IMR-90 (cell line): ENCODE results near the gene PRKACB. TPM values are rescaled to one million over a fixed set of nuclear protein-coding genes. Genes with fewer than 3 reads are reported as not detected.
A peak's percentile ranks its signal among the peaks of the same experiment; 100 is the strongest.

ENCODE experiments used
- ATAC-seq: fragments of 200-7000 bp; cut with Tn5 transposase; 2 replicates; pipeline ENCODE4 v1.9.1; 2020; ENCODE audit warnings: low read depth, mild to moderate bottlenecking, moderate library complexity
- BruUV-seq: library from RNA; stranded (reverse); fragments of 400-500 nt; replicated peaks from 2 replicates; lab custom pipeline; 2021; lab: Mats Ljungman, UMichigan
- CTCF ChIA-PET: fragments of 300-600 bp; formaldehyde crosslinking; extraction: SDS; loops from one replicate; lab custom pipeline; 2021; ENCODE audit warnings: antibody characterized with exemption; lab: Yijun Ruan, JAX
- POLR2A ChIA-PET: fragments of 300-600 bp; sonication (Branson Sonifier 250); formaldehyde crosslinking; loops from one replicate; lab custom pipeline; 2022; ENCODE audit warnings: antibody characterized with exemption; ENCODE audit not compliant: unreplicated experiment; lab: Charles Lee
- DNase-seq: peaks from one replicate; pipeline ENCODE4 v3.0.0; 2013
- H2AFZ ChIP-seq: replicated peaks from 2 replicates; pipeline ENCODE3; 2013; ENCODE audit warnings: low read length, mild to moderate bottlenecking; ENCODE audit not compliant: poor library complexity
- H2AK5ac ChIP-seq: 2 replicates; pipeline ENCODE4 v1.6.1; 2013; ENCODE audit warnings: low read depth, low read length, inconsistent platforms
- H2AK9ac ChIP-seq: replicated peaks from 2 replicates; pipeline ENCODE3; 2013; ENCODE audit warnings: mild to moderate bottlenecking, low read depth, low read length, moderate library complexity; ENCODE audit not compliant: poor library complexity
- H2BK120ac ChIP-seq: 2 replicates; pipeline ENCODE4 v1.6.1; 2013; ENCODE audit warnings: low read depth, low read length, inconsistent platforms
- H2BK15ac ChIP-seq: 3 replicates; pipeline ENCODE4 v1.6.1; 2013; ENCODE audit warnings: low read depth, low read length, inconsistent platforms
- H2BK20ac ChIP-seq: 2 replicates; pipeline ENCODE4 v1.6.1; 2013; ENCODE audit warnings: low read depth, mild to moderate bottlenecking, inconsistent platforms, low read length, moderate library complexity
- H2BK5ac ChIP-seq: 2 replicates; pipeline ENCODE4 v1.6.1; 2013; ENCODE audit warnings: mild to moderate bottlenecking, low read depth, low read length, inconsistent platforms; ENCODE audit not compliant: poor library complexity, severe bottlenecking
- H3K14ac ChIP-seq: replicated peaks from 2 replicates; pipeline ENCODE4 v1.6.1; 2013; ENCODE audit warnings: low read depth, low read length, inconsistent platforms
- H3K18ac ChIP-seq: 2 replicates; pipeline ENCODE4 v1.6.1; 2013; ENCODE audit warnings: low read depth, low read length, control low read depth
- H3K23ac ChIP-seq: 2 replicates; pipeline ENCODE4 v1.6.1; 2013; ENCODE audit warnings: low read depth, low read length, inconsistent platforms
- H3K27ac ChIP-seq: 2 replicates; pipeline ENCODE4 v1.5.1; 2013; ENCODE audit warnings: mild to moderate bottlenecking, control low read depth, low read length; ENCODE audit not compliant: insufficient read depth
- H3K27me3 ChIP-seq: 2 replicates; pipeline ENCODE4 v1.6.1; 2013; ENCODE audit warnings: low read length; ENCODE audit not compliant: control insufficient read depth, insufficient read depth
- H3K36me3 ChIP-seq: 2 replicates; pipeline ENCODE4 v1.6.1; 2013; ENCODE audit warnings: low read length, mixed read lengths; ENCODE audit not compliant: control insufficient read depth, insufficient read depth
- H3K4ac ChIP-seq: 2 replicates; pipeline ENCODE4 v1.6.1; 2013; ENCODE audit warnings: low read depth, low read length, inconsistent platforms
- H3K4me1 ChIP-seq: 2 replicates; pipeline ENCODE4 v1.6.1; 2013; ENCODE audit warnings: low read length, mixed read lengths; ENCODE audit not compliant: control insufficient read depth, insufficient read depth
- H3K4me2 ChIP-seq: 2 replicates; pipeline ENCODE4 v1.6.1; 2013; ENCODE audit warnings: low read depth, mild to moderate bottlenecking, control low read depth, low read length, moderate library complexity
- H3K4me3 ChIP-seq: 2 replicates; pipeline ENCODE4 v1.5.1; 2013; ENCODE audit warnings: low read depth, mild to moderate bottlenecking, control low read depth, low read length, moderate library complexity; ENCODE audit not compliant: insufficient read depth
- H3K56ac ChIP-seq: 2 replicates; pipeline ENCODE4 v1.6.1; 2013; ENCODE audit warnings: low read length, inconsistent platforms; ENCODE audit not compliant: insufficient read depth; ENCODE audit errors: extremely low read depth
- H3K79me1 ChIP-seq, 2 experiments: 2 replicates each; pipeline ENCODE4 v1.6.1; 2013; ENCODE audit warnings: low read length in 2 of 2, inconsistent platforms in 1 of 2, low read depth in 1 of 2
- H3K9ac ChIP-seq: 2 replicates; pipeline ENCODE4 v1.6.1; 2013; ENCODE audit warnings: low read depth, low read length, control low read depth
- H3K9me1 ChIP-seq: 2 replicates; pipeline ENCODE4 v1.6.1; 2013; ENCODE audit warnings: low read length, inconsistent platforms; ENCODE audit not compliant: insufficient read depth
- H3K9me3 ChIP-seq: 2 replicates; pipeline ENCODE4 v1.6.1; 2013; ENCODE audit warnings: low read length; ENCODE audit not compliant: control insufficient read depth, insufficient read depth
- H4K20me1 ChIP-seq: 2 replicates; pipeline ENCODE4 v1.6.1; 2013; ENCODE audit warnings: low read length, inconsistent platforms; ENCODE audit not compliant: insufficient read depth
- H4K5ac ChIP-seq: 2 replicates; pipeline ENCODE4 v1.6.1; 2013; ENCODE audit warnings: mild to moderate bottlenecking, low read depth, low read length, control low read depth
- H4K8ac ChIP-seq, 2 experiments: 2 replicates each; pipeline ENCODE4 v1.6.1; 2013; ENCODE audit warnings: low read depth in 2 of 2, low read length in 2 of 2, control low read depth in 1 of 2, inconsistent platforms in 1 of 2
- H4K91ac ChIP-seq: 2 replicates; pipeline ENCODE4 v1.6.1; 2013; ENCODE audit warnings: low read depth, low read length, inconsistent platforms; ENCODE audit not compliant: insufficient read depth
- FOS ChIP-seq: fragments of 150-350 bp; IDR thresholded peaks from 2 replicates; pipeline ENCODE4 v1.6.1; 2016; ENCODE audit warnings: low read depth, low read length
- POLR2A ChIP-seq: IDR thresholded peaks from 2 replicates; pipeline ENCODE4 v1.6.1; 2012; ENCODE audit warnings: mild to moderate bottlenecking, low read depth, low read length
- WGBS, 2 experiments: methylation state at CpG; one replicate each; pipeline versions ENCODE4 v1.1.5 to v1.1.7; 2013; ENCODE audit warnings: missing lambda C conversion rate in 2 of 2; ENCODE audit not compliant: insufficient read length in 1 of 2; ENCODE audit errors: extremely low coverage in 2 of 2; 5-methylcytosine and 5-hydroxymethylcytosine counted together
- dilution Hi-C: fragments of 300-500 bp; cut with HindIII; formaldehyde crosslinking; loops from one replicate; pipeline ENCODE4 v1.14.3; 2018; ENCODE audit warnings: low sequenced_read_pairs; ENCODE audit not compliant: unreplicated experiment
- in situ Hi-C: fragments of 300-500 bp; cut with MboI; formaldehyde crosslinking; loops from 3 replicates; pipeline ENCODE4 v1.14.3; 2019; ENCODE audit warnings: low sequenced_read_pairs, inconsistent platforms, mixed read lengths
- intact Hi-C: fragments of 100-400 bp; cut with micrococcal nuclease; formaldehyde crosslinking; loops from 2 replicates; pipeline ENCODE4 v1.10.0; 2022
- polyA plus RNA-seq, 3 experiments: library from polyadenylated mRNA; depleted of rRNA; stranded (reverse); fragments of >200 nt; gene quantifications; 2 replicates each; pipeline ENCODE4 v1.2.3, GENCODE V29; 2012; ENCODE audit warnings: low replicate concordance in 1 of 3
- total RNA-seq: library from RNA; depleted of rRNA; stranded (reverse); fragments of >200 nt; gene quantifications from 2 replicates; pipeline ENCODE4 v1.2.3, GENCODE V29; 2012

The PRKACB gene
- total and polyA plus RNA-seq, 2 of the 4 experiments (the other 2 are of a cell fraction), result 8.2 to 8.3 TPM

GRCh38 chr1:84257617-84258016 is 113.5 kb downstream of the PRKACB start:
- Histone ChIP-seq H2AK5ac (no peak overlapping the region), H3K79me1 (no peaks in the 10 kb centered on the region), H4K8ac (no peak overlapping the region; a peak in 1 of 4 replicates), H3K27me3 (no peaks in the 10 kb centered on the region), H4K91ac (no peak overlapping the region), H3K4me3 (no peak overlapping the region), H3K56ac (no peak overlapping the region), H3K36me3 (no peaks in the 10 kb centered on the region), H3K27ac (no peak overlapping the region), H2AK9ac (no peak overlapping the region), H2BK15ac (peak overlapping the region; percentile 2; the same call in 1 of the 3 replicates), H2BK20ac (peak overlapping the region; percentile 21; the same call in 1 of the 2 replicates), H3K14ac (0 out of 2 replicates have a peak overlapping the region, but pooled peaks have one; percentile 20), H3K4me2 (no peak overlapping the region), H3K9me3 (no peaks in the 10 kb centered on the region), H3K9me1 (peaks cover 7% of the 10 kb centered on the region), H3K18ac (peak overlapping the region; percentile 16; the same call in 1 of the 2 replicates), H3K4ac (no peak overlapping the region), H2BK120ac (0 out of 2 replicates have a peak overlapping the region, but pooled peaks have one; percentile 25), H3K4me1 (peaks cover 8% of the 10 kb centered on the region), H2AFZ (no peak overlapping the region), H4K5ac (no peak overlapping the region), H4K20me1 (no peaks in the 10 kb centered on the region), H3K9ac (no peak overlapping the region), H2BK5ac (no peak overlapping the region), H3K23ac (no peak overlapping the region)
- DNase-seq (peak; percentile 29), ATAC-seq (no peak)
- dilution Hi-C loops, result no loop called here
- WGBS, 2 experiments, result no CpG with 5 or more reads among the region's 2 CpGs
- TF ChIP-seq POLR2A, result no peak
- no peak for TF ChIP-seq FOS
- CTCF ChIA-PET, result no interaction called here
- in situ Hi-C loops, result no loop called here
- no TSS peak for BruUV-seq
- intact Hi-C loops, result no loop called here
- POLR2A ChIA-PET, result no interaction called here
